Endothelial cell of umbilical vein (primary cell): ENCODE data around the gene SETD1A. TPM values are rescaled to one million over a fixed set of nuclear protein-coding genes. Genes with fewer than 3 reads are reported as not detected.

Source experiments
- BruUV-seq: library from RNA; stranded (reverse); fragments of 400-500 nt; replicated peaks from 2 replicates; lab custom pipeline; 2021; lab: Mats Ljungman, UMichigan
- CTCF ChIA-PET: fragments of 300-600, 350-600 bp; sonication (Branson Sonifier 250); formaldehyde crosslinking; loops from one replicate; lab custom pipeline; 2021; ENCODE audit warnings: antibody characterized with exemption, inconsistent platforms; lab: Charles Lee
- POLR2A ChIA-PET: fragments of 300-600, 350-600 bp; sonication (Branson Sonifier 250); formaldehyde crosslinking; loops from one replicate; lab custom pipeline; 2021; ENCODE audit warnings: antibody characterized with exemption, inconsistent platforms; lab: Charles Lee
- DNase-seq: peaks from one replicate; pipeline ENCODE4 v3.0.0-alpha.2; 2011; ENCODE audit warnings: low read depth, low spot score
- FAIRE-seq: peaks from 2 replicates; lab custom pipeline; 2011; peaks lifted over from hg19 to GRCh38; lab: Jason Lieb, UNC
- H2AFZ ChIP-seq: 2 replicates; pipeline ENCODE4 v1.6.0; 2012; ENCODE audit warnings: low read depth, low read length, control low read depth, inconsistent platforms
- H3K27ac ChIP-seq: 2 replicates; pipeline ENCODE4 v1.5.1; 2011; ENCODE audit warnings: low read depth, mild to moderate bottlenecking, control low read depth, low read length, moderate library complexity; ENCODE audit not compliant: insufficient read depth
- H3K27me3 ChIP-seq, 2 experiments: 2 replicates each; pipeline versions ENCODE4 v1.6.0 to v1.6.1; 2011; ENCODE audit warnings: low read length in 2 of 2, mixed read lengths in 1 of 2; ENCODE audit not compliant: control insufficient read depth in 2 of 2, insufficient read depth in 2 of 2
- H3K36me3 ChIP-seq, 2 experiments: 2 replicates in 1 of 2; 3 replicates in 1 of 2; pipeline ENCODE4 v1.5.1; 2011; ENCODE audit warnings: low read length in 2 of 2, mild to moderate bottlenecking in 1 of 2, moderate library complexity in 1 of 2; ENCODE audit not compliant: control insufficient read depth in 2 of 2, insufficient read depth in 2 of 2; ENCODE audit errors: extremely low read depth in 1 of 2
- H3K4me1 ChIP-seq: 3 replicates; pipeline ENCODE4 v1.5.1; 2011; ENCODE audit warnings: mild to moderate bottlenecking, low read length; ENCODE audit not compliant: control insufficient read depth, insufficient read depth; ENCODE audit errors: extremely low read depth
- H3K4me2 ChIP-seq: 2 replicates; pipeline ENCODE4 v1.6.1; 2011; ENCODE audit warnings: low read length, control low read depth, mixed read lengths; ENCODE audit not compliant: insufficient read depth
- H3K4me3 ChIP-seq, 3 experiments: fragments of 200-600 bp in 1 of 3; sonication (generic), shearing (Covaris generic) in 1 of 3; replicated peaks in 1 of 3; 2 replicates each; pipeline ENCODE4 v1.5.1; 2011 to 2016; ENCODE audit warnings: control low read depth in 3 of 3, low read length in 3 of 3, mild to moderate bottlenecking in 2 of 3, inconsistent platforms in 1 of 3, low read depth in 1 of 3, moderate library complexity in 1 of 3; ENCODE audit not compliant: insufficient read depth in 1 of 3
- H3K79me2 ChIP-seq: 2 replicates; pipeline ENCODE4 v1.6.0; 2012; ENCODE audit warnings: low read length, inconsistent platforms; ENCODE audit not compliant: control insufficient read depth, insufficient read depth
- H3K9ac ChIP-seq: replicated peaks from 2 replicates; pipeline ENCODE3; 2011; ENCODE audit warnings: low read length, control low read depth; ENCODE audit not compliant: insufficient read depth; ENCODE audit errors: extremely low read depth
- H3K9me1 ChIP-seq: replicated peaks from 3 replicates; pipeline ENCODE4 v1.6.0; 2011; ENCODE audit warnings: mild to moderate bottlenecking, low read length; ENCODE audit not compliant: control insufficient read depth, insufficient read depth; ENCODE audit errors: extremely low read depth
- H3K9me3 ChIP-seq: replicated peaks from 2 replicates; pipeline ENCODE4 v1.5.1; 2012; ENCODE audit warnings: low read length, inconsistent platforms; ENCODE audit not compliant: control insufficient read depth, insufficient read depth
- H4K20me1 ChIP-seq: replicated peaks from 2 replicates; pipeline ENCODE3; 2011; ENCODE audit warnings: mild to moderate bottlenecking, low read length; ENCODE audit not compliant: control insufficient read depth, insufficient read depth; ENCODE audit errors: extremely low read depth
- EZH2 ChIP-seq: IDR thresholded peaks from 2 replicates; pipeline ENCODE4 v1.6.1; 2012; ENCODE audit warnings: borderline replicate concordance, low read depth, mild to moderate bottlenecking, moderate library complexity, low read length, inconsistent platforms; ENCODE audit not compliant: severe bottlenecking
- FOS ChIP-seq: IDR thresholded peaks from 2 replicates; pipeline ENCODE4 v1.6.1; 2011; ENCODE audit warnings: mild to moderate bottlenecking, low read length, moderate library complexity, borderline replicate concordance; ENCODE audit not compliant: insufficient read depth
- GATA2 ChIP-seq: IDR thresholded peaks from 2 replicates; pipeline ENCODE4 v1.7.0; 2011; ENCODE audit warnings: low read depth, mild to moderate bottlenecking, moderate library complexity, mixed read lengths, low read length; ENCODE audit not compliant: insufficient read length, insufficient read depth
- JUN ChIP-seq: IDR thresholded peaks from 2 replicates; pipeline ENCODE4 v1.6.1; 2011; ENCODE audit warnings: borderline replicate concordance, low read depth; ENCODE audit not compliant: insufficient read length, insufficient read depth
- POLR2A ChIP-seq: IDR thresholded peaks from 2 replicates; pipeline ENCODE4 v1.6.1; 2012; ENCODE audit warnings: low read depth, mild to moderate bottlenecking, control low read depth, low read length
- POLR2AphosphoS5 ChIP-seq: IDR thresholded peaks from 2 replicates; pipeline ENCODE4 v1.6.1; 2012; ENCODE audit warnings: low read depth, mild to moderate bottlenecking, control low read depth, low read length, moderate library complexity; ENCODE audit not compliant: insufficient read depth
- dilution Hi-C: fragments of 300-500 bp; cut with MboI; formaldehyde crosslinking; loops from one replicate; pipeline ENCODE4 v1.15.0; 2019; ENCODE audit warnings: low sequenced_read_pairs; ENCODE audit not compliant: extremely low pct_ligation_motif_present
- intact Hi-C: fragments of 100-400 bp; cut with micrococcal nuclease; formaldehyde crosslinking; loops from one replicate; pipeline ENCODE4 v1.10.0; 2022
- polyA plus RNA-seq, 4 experiments: library from polyadenylated mRNA; depleted of rRNA in 3 of 4; stranded (reverse) in 3 of 4; unstranded in 1 of 4; fragments of >200 nt; gene quantifications; 2 replicates each; pipeline versions ENCODE4 v1.2.1 to v1.2.3, GENCODE V29; 2011 to 2012; ENCODE audit warnings: missing spikeins in 1 of 4
- total RNA-seq: library from RNA; stranded (reverse); gene quantifications from 2 replicates; pipeline ENCODE4 v1.2.3, GENCODE V29; 2021
- TF ChIP-seq, protein P1 (sequence below): IDR thresholded peaks from 2 replicates; pipeline ENCODE4 v1.6.1; 2011; ENCODE audit not compliant: insufficient read depth, insufficient read length

Gene SETD1A
- total and polyA plus RNA-seq, 2 donors (not counting 3 experiments of a cell fraction or from before 2014, with no cell fraction given) = 3.5 to 21.3 TPM

DNA sequence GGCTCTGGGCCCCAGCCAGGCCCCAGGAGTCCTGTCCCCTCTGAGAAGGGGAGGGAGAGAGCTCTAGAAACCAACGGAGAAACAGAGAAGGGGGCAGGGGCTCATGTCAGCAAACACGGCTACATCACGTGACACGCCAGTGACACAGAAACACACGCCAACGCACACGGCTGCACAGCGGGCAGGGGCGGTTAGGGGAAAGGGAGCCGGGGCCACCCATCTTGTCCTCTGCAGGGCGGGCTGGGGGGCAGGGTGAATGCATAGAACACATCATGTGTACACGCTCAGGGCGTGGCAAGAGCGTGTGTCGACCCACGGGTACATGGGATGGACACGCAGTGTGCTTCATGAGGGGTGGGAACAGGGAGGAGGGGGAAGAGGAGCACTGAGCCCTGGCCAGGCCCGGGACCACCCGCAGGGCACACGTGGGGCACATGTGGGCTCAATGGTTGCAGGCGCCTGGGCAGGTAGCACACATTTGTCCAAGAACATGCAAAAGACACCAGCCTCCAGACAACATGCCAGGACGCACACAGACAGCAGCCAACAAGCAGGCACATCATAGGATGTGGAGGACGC is 32.0 kb downstream of the SETD1A start:
- FAIRE-seq (no peak), DNase-seq (no peak)
- POLR2A ChIA-PET = no interaction called here
- no peaks in the 10 kb centered on the region for H3K36me3 ChIP-seq
- BruUV-seq = no TSS peak
- no peaks in the 10 kb centered on the region for H3K79me2 ChIP-seq
- H3K9me3 ChIP-seq = no peaks in the 10 kb centered on the region
- intact Hi-C loops = loop anchor here (10.0 kb wide), 1 partner anchor 705 kb away; no protein-coding TSS in a partner anchor
- no peak overlapping the region for H3K9ac ChIP-seq
- no peak overlapping the region for H3K27ac ChIP-seq
- H3K4me1 ChIP-seq = no peaks in the 10 kb centered on the region
- TF ChIP-seq, protein P1, sequence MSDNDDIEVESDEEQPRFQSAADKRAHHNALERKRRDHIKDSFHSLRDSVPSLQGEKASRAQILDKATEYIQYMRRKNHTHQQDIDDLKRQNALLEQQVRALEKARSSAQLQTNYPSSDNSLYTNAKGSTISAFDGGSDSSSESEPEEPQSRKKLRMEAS = no peak
- TF ChIP-seq EZH2 (no peak), JUN (no peak), GATA2 (no peak), POLR2A (no peak), FOS (no peak)
- H3K4me3 ChIP-seq = no peak overlapping the region
- no peaks in the 10 kb centered on the region for H3K9me1 ChIP-seq
- H3K4me2 ChIP-seq = no peak overlapping the region
- dilution Hi-C loops = no loop called here
- CTCF ChIA-PET = no interaction called here
- H3K27me3 ChIP-seq = no peaks in the 10 kb centered on the region
- H2AFZ ChIP-seq = no peak overlapping the region
- H4K20me1 ChIP-seq = no peaks in the 10 kb centered on the region

DNA sequence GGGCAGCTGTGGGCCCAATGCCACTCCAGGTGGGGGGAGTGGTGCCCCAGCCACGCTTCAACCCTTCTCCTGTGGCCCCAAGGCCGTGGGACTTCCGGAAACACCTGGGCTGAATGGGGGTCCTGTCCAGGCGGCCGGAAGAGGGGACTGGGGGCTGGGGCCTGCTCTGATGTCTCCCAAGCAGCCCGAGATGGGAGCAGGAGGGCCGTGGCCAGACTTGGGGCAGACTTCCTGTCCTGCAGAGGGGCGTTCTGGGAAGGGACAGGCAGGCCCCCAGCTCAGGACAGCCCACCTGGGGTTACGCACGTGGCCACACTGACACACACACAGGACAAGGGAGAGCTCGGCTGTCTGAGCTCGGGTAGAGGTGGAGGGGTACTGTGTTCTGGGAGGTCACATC is 32.6 kb downstream of the SETD1A start:
- dilution Hi-C loops = no loop called here
- BruUV-seq = no TSS peak
- Histone ChIP-seq H3K36me3 (no peaks in the 10 kb centered on the region), H4K20me1 (no peaks in the 10 kb centered on the region), H3K9ac (no peak overlapping the region), H3K27me3 (no peaks in the 10 kb centered on the region), H3K27ac (no peak overlapping the region), H3K4me2 (no peak overlapping the region), H3K79me2 (no peaks in the 10 kb centered on the region), H3K9me1 (no peaks in the 10 kb centered on the region), H3K9me3 (no peaks in the 10 kb centered on the region), H3K4me1 (no peaks in the 10 kb centered on the region), H3K4me3 (no peak overlapping the region), H2AFZ (no peak overlapping the region)
- TF ChIP-seq, protein P1 = no peak
- TF ChIP-seq POLR2AphosphoS5 (no peak), JUN (no peak)
- no peak for FAIRE-seq
- intact Hi-C loops = no loop called here
- POLR2A ChIA-PET = no interaction called here
- CTCF ChIA-PET = no interaction called here
- DNase-seq = no peak
